HepG2 (cell line): ENCODE data around the gene SGMS1. TPM values are rescaled to one million over a fixed set of nuclear protein-coding genes. Genes with fewer than 3 reads are reported as not detected.
A peak's percentile ranks its signal among the peaks of the same experiment; 100 is the strongest.

ENCODE experiments used
- ATAC-seq: fragments of 200-7000 bp; cut with Tn5 transposase; 3 replicates; pipeline ENCODE4 v1.9.1; 2020; ENCODE audit warnings: mild to moderate bottlenecking, moderate library complexity
- BruUV-seq: library from RNA; stranded (reverse); fragments of 400-500 nt; replicated peaks from 2 replicates; lab custom pipeline; 2021; lab: Mats Ljungman, UMichigan
- CTCF ChIA-PET: fragments of 300-600 bp; formaldehyde crosslinking; extraction: SDS; loops from one replicate; lab custom pipeline; 2021; ENCODE audit warnings: low total read pairs, inconsistent platforms, low intra/inter-chr PET ratio; lab: Yijun Ruan, JAX
- POLR2A ChIA-PET: fragments of 350-600 bp; sonication (Branson Sonifier 250); formaldehyde crosslinking; loops from one replicate; lab custom pipeline; 2020; ENCODE audit warnings: antibody characterized with exemption, inconsistent platforms; lab: Yijun Ruan, JAX
- DNase-seq: peaks from one replicate; pipeline ENCODE4 v3.0.0-alpha.2; 2015; ENCODE audit warnings: low spot score
- FAIRE-seq: peaks from 3 replicates; lab custom pipeline; 2011; peaks lifted over from hg19 to GRCh38; lab: Jason Lieb, UNC
- H2AFZ ChIP-seq: one replicate; pipeline ENCODE4 v1.6.1; 2011; ENCODE audit warnings: low read length, inconsistent platforms
- H3K27ac ChIP-seq: fragments of 300-600 bp; 3 replicates; pipeline ENCODE4 v1.8.0; 2011; ENCODE audit warnings: mixed run types, mild to moderate bottlenecking, mixed read lengths, low read length, inconsistent platforms; ENCODE audit not compliant: insufficient read depth; ENCODE audit errors: extremely low read length
- H3K27me3 ChIP-seq, 2 experiments: fragments of 200-600 bp in 1 of 2; 2 replicates in 1 of 2; 3 replicates in 1 of 2; pipeline versions ENCODE4 v1.6.0 to v1.8.0; 2011; ENCODE audit warnings: low read length in 2 of 2, mild to moderate bottlenecking in 2 of 2, moderate library complexity in 2 of 2, inconsistent platforms in 1 of 2; ENCODE audit not compliant: insufficient read depth in 2 of 2, control insufficient read depth in 1 of 2
- H3K36me3 ChIP-seq, 2 experiments: fragments of 200-600 bp in 1 of 2; replicated peaks in 1 of 2; 2 replicates in 1 of 2; 3 replicates in 1 of 2; pipeline versions ENCODE4 v1.5.1 to v1.8.0; 2011; ENCODE audit warnings: low read length in 2 of 2, inconsistent platforms in 1 of 2; ENCODE audit not compliant: insufficient read depth in 2 of 2, control insufficient read depth in 1 of 2
- H3K4me1 ChIP-seq: 2 replicates; pipeline ENCODE4 v1.5.1; 2012; ENCODE audit warnings: low read length, inconsistent platforms; ENCODE audit not compliant: insufficient read depth
- H3K4me2 ChIP-seq: 2 replicates; pipeline ENCODE4 v1.6.0; 2011; ENCODE audit warnings: low read depth, low read length, inconsistent platforms
- H3K4me3 ChIP-seq, 3 experiments: fragments of 200-600 bp in 1 of 3; sonication (generic), shearing (Covaris generic) in 1 of 3; replicated peaks in 1 of 3; 2 replicates each; pipeline ENCODE4 v1.5.1; 2011 to 2016; ENCODE audit warnings: low read length in 3 of 3, inconsistent platforms in 2 of 3, low read depth in 2 of 3, mild to moderate bottlenecking in 2 of 3, control low read depth in 1 of 3, mixed read lengths in 1 of 3; ENCODE audit not compliant: insufficient read depth in 1 of 3
- H3K79me2 ChIP-seq: one replicate; pipeline ENCODE4 v1.6.1; 2011; ENCODE audit warnings: low read length, inconsistent platforms; ENCODE audit not compliant: insufficient read depth
- H3K9ac ChIP-seq: 2 replicates; pipeline ENCODE4 v1.6.0; 2011; ENCODE audit warnings: mild to moderate bottlenecking, low read depth, low read length, inconsistent platforms; ENCODE audit not compliant: insufficient read depth
- H3K9me3 ChIP-seq: 2 replicates; pipeline ENCODE4 v1.5.1; 2012; ENCODE audit warnings: mild to moderate bottlenecking, low read length
- H4K20me1 ChIP-seq: 2 replicates; pipeline ENCODE4 v1.6.0; 2011; ENCODE audit warnings: inconsistent platforms, mild to moderate bottlenecking, low read length, moderate library complexity; ENCODE audit not compliant: insufficient read depth
- ATRX ChIP-seq: sonication (generic); formaldehyde crosslinking; IDR thresholded peaks from 2 replicates; pipeline ENCODE4 v1.4.0; 2020; ENCODE audit warnings: missing genetic modification reagents, borderline replicate concordance
- BCL3 ChIP-seq: sonication (generic); formaldehyde crosslinking; IDR thresholded peaks from 2 replicates; pipeline ENCODE4 v1.5.1; 2020; ENCODE audit warnings: mild to moderate bottlenecking, missing genetic modification reagents, moderate library complexity
- HHEX ChIP-seq: IDR thresholded peaks from 2 replicates; pipeline ENCODE4 v1.6.1; 2016; ENCODE audit warnings: control low read depth
- IRF2 ChIP-seq: IDR thresholded peaks from 2 replicates; pipeline ENCODE4 v1.6.1; 2018; ENCODE audit warnings: missing genetic modification reagents, missing compliant biosample characterization
- IRX3 ChIP-seq: sonication (generic); formaldehyde crosslinking; IDR thresholded peaks from 2 replicates; pipeline ENCODE4 v1.8.1; 2023; ENCODE audit warnings: mild to moderate bottlenecking, low read depth, missing genetic modification reagents, borderline replicate concordance
- KLF6 ChIP-seq: IDR thresholded peaks from 2 replicates; pipeline ENCODE4 v1.8.0; 2016; ENCODE audit warnings: missing biosample characterization, missing genetic modification reagents
- MAZ ChIP-seq, 2 experiments: sonication (generic) in 1 of 2; formaldehyde crosslinking in 1 of 2; IDR thresholded peaks; 2 replicates each; pipeline versions ENCODE4 v1.5.0 to v1.6.1; 2012 to 2020; ENCODE audit warnings: low read depth in 2 of 2, mild to moderate bottlenecking in 2 of 2, borderline replicate concordance in 1 of 2, improper control_type of control experiment in 1 of 2, low read length in 1 of 2, missing genetic modification reagents in 1 of 2, moderate library complexity in 1 of 2
- SP1 ChIP-seq, 2 experiments: fragments of 450-650 bp in 1 of 2; sonication (generic) in 1 of 2; formaldehyde crosslinking in 1 of 2; IDR thresholded peaks; 2 replicates each; pipeline versions ENCODE4 v1.4.0 to v1.6.1; 2016 to 2020; ENCODE audit warnings: missing genetic modification reagents in 1 of 2
- SYNCRIP ChIP-seq: fragments of 200-400 bp; formaldehyde crosslinking; IDR thresholded peaks from 2 replicates; pipeline ENCODE4 v1.6.1; 2018; ENCODE audit warnings: mild to moderate bottlenecking, low read depth, low read length; ENCODE audit not compliant: insufficient read depth
- TOE1 ChIP-seq: sonication (generic); formaldehyde crosslinking; IDR thresholded peaks from 2 replicates; pipeline ENCODE4 v1.4.0; 2020; ENCODE audit warnings: mild to moderate bottlenecking, missing genetic modification reagents
- ZNF121 ChIP-seq: sonication (generic); formaldehyde crosslinking; IDR thresholded peaks from 2 replicates; pipeline ENCODE4 v1.5.0; 2020; ENCODE audit warnings: mild to moderate bottlenecking, missing genetic modification reagents
- ZNF18 ChIP-seq: sonication (generic); formaldehyde crosslinking; IDR thresholded peaks from 2 replicates; pipeline ENCODE4 v1.8.0; 2022; ENCODE audit warnings: mild to moderate bottlenecking, missing genetic modification reagents; ENCODE audit not compliant: insufficient replicate concordance
- ZNF337 ChIP-seq: sonication (generic); formaldehyde crosslinking; IDR thresholded peaks from 2 replicates; pipeline ENCODE4 v1.5.1; 2020; ENCODE audit warnings: missing genetic modification reagents, low read depth, mild to moderate bottlenecking, borderline replicate concordance
- ZNF576 ChIP-seq: sonication (generic); formaldehyde crosslinking; IDR thresholded peaks from 2 replicates; pipeline ENCODE4 v1.4.0; 2020; ENCODE audit warnings: mild to moderate bottlenecking, missing genetic modification reagents
- ZNF652 ChIP-seq: IDR thresholded peaks from 2 replicates; pipeline ENCODE4 v1.6.1; 2016; ENCODE audit warnings: low read depth, borderline replicate concordance
- ZNF720 ChIP-seq: sonication (generic); formaldehyde crosslinking; IDR thresholded peaks from 2 replicates; pipeline ENCODE4 v1.4.0; 2020; ENCODE audit warnings: missing genetic modification reagents
- WGBS: methylation state at CpG from one replicate; pipeline ENCODE4 v1.1.6; 2017; ENCODE audit warnings: low lambda C conversion rate; 5-methylcytosine and 5-hydroxymethylcytosine counted together
- in situ Hi-C: cut with HindIII; loops from 2 replicates; pipeline ENCODE4 v1.10.0; 2017; ENCODE audit warnings: low pct_unique_long_range_greater_than_20kb; ENCODE audit not compliant: extremely low pct_ligation_motif_present
- intact Hi-C: fragments of 100-400 bp; cut with micrococcal nuclease; formaldehyde crosslinking; loops from one replicate; pipeline ENCODE4 v1.10.0; 2022; ENCODE audit not compliant: unreplicated experiment
- polyA plus RNA-seq, 8 experiments: library from polyadenylated mRNA; depleted of rRNA in 3 of 8; stranded (reverse) in 7 of 8; unstranded in 1 of 8; fragments of >200 nt; fragmentation: Illumina TruSeq in 4 of 8; extraction: Trizol in 4 of 8; gene quantifications; 2 replicates each; pipeline versions ENCODE4 v1.2.1 to v1.2.3, GENCODE V29; 2011 to 2016; ENCODE audit warnings: low read depth in 4 of 8, missing spikeins in 1 of 8, mixed read lengths in 1 of 8; ENCODE audit not compliant: insufficient read depth in 1 of 8
- total RNA-seq, 5 experiments: library from RNA; depleted of rRNA; stranded (reverse); fragments of >200 nt; fragmentation: Illumina TruSeq; extraction: Trizol; gene quantifications; 2 replicates each; pipeline ENCODE4 v1.2.3, GENCODE V29; 2016; ENCODE audit warnings: low read depth in 1 of 5

Gene SGMS1
- total and polyA plus RNA-seq, 2 of the 13 experiments (the other 11 are each of a cell fraction or from before 2014, with no cell fraction given), result 6.5 to 15.1 TPM

- no peak for ATAC-seq
- Histone ChIP-seq H3K36me3 (no peaks in the 10 kb centered on the region), H4K20me1 (no peaks in the 10 kb centered on the region), H3K27me3 (no peaks in the 10 kb centered on the region), H3K4me3 (no peak overlapping the region), H3K4me1 (no peaks in the 10 kb centered on the region), H3K4me2 (no peak overlapping the region), H3K9me3 (no peaks in the 10 kb centered on the region), H3K27ac (no peak overlapping the region), H3K9ac (no peak overlapping the region), H3K79me2 (no peaks in the 10 kb centered on the region), H2AFZ (no peak overlapping the region)
- no peak for TF ChIP-seq TOE1 (CRISPR knock-in tag)
- TF ChIP-seq BCL3, result no peak
- peak; percentile 13; the same call in 1 of the 2 replicates for TF ChIP-seq ZNF121 (CRISPR knock-in tag)
- TF ChIP-seq ATRX (CRISPR knock-in tag), result no peak
- TF ChIP-seq SYNCRIP, result no peak
- ChIA-PET POLR2A (no interaction called here), CTCF (no interaction called here)
- no peak for FAIRE-seq
- DNase-seq, result no peak
- intact Hi-C loops, result no loop called here
- in situ Hi-C loops, result no loop called here
- WGBS, result 97% methylated on average over 2 of the region's 2 CpGs
- no TSS peak for BruUV-seq
Observed at GRCh38 chr10:50375745-50376144, 248.0 kb downstream of the SGMS1 start.

- ATAC-seq, result no peak
- no peaks in the 10 kb centered on the region for H3K79me2 ChIP-seq
- H3K4me3 ChIP-seq, result no peak overlapping the region
- no peaks in the 10 kb centered on the region for H3K27me3 ChIP-seq
- CTCF ChIA-PET, result no interaction called here
- H3K4me1 ChIP-seq, result no peaks in the 10 kb centered on the region
- POLR2A ChIA-PET, result no interaction called here
- no peaks in the 10 kb centered on the region for H3K9me3 ChIP-seq
- BruUV-seq, result no TSS peak
- intact Hi-C loops, result no loop called here
- FAIRE-seq, result no peak
- H3K36me3 ChIP-seq, result no peaks in the 10 kb centered on the region
- TF ChIP-seq ZNF337 (CRISPR knock-in tag) (no peak), IRF2 (CRISPR knock-in tag) (no peak), ZNF720 (CRISPR knock-in tag) (no peak), SP1 (IDR thresholded peaks at IDR 0.05) (no peak), SP1 (CRISPR knock-in tag; IDR thresholded peaks at IDR 0.05) (no peak), ZNF576 (CRISPR knock-in tag) (no peak), KLF6 (CRISPR knock-in tag) (no peak), MAZ (IDR thresholded peaks at IDR 0.05; ENCODE audit: borderline replicate concordance, low read depth, low read length) (no peak), MAZ (CRISPR knock-in tag; IDR thresholded peaks at IDR 0.05; ENCODE audit: low read depth) (no peak), ZNF652 (no peak), HHEX (CRISPR knock-in tag) (no peak), IRX3 (CRISPR knock-in tag) (no peak), ZNF18 (CRISPR knock-in tag) (no peak)
- no peak overlapping the region for H3K27ac ChIP-seq
- no peak overlapping the region for H3K9ac ChIP-seq
- DNase-seq, result no peak
- H3K4me2 ChIP-seq, result no peak overlapping the region
- in situ Hi-C loops, result no loop called here
- no peaks in the 10 kb centered on the region for H4K20me1 ChIP-seq
- H2AFZ ChIP-seq, result no peak overlapping the region
Observed at GRCh38 chr10:50375051-50375452, 248.7 kb downstream of the SGMS1 start.
